ENCODE data around the gene COQ8B.

COQ8B gene

GRCh38 chr19:40742477-40742876 is 25.8 kb upstream of the COQ8B start:
- no peak for TF ChIP-seq CTCF (IDR thresholded peaks at IDR 0.05; ENCODE audit: insufficient read depth, missing control alignments)
- no peak for DNase-seq (ENCODE audit: insufficient read length, low spot score)
- no peak for FAIRE-seq

DNA sequence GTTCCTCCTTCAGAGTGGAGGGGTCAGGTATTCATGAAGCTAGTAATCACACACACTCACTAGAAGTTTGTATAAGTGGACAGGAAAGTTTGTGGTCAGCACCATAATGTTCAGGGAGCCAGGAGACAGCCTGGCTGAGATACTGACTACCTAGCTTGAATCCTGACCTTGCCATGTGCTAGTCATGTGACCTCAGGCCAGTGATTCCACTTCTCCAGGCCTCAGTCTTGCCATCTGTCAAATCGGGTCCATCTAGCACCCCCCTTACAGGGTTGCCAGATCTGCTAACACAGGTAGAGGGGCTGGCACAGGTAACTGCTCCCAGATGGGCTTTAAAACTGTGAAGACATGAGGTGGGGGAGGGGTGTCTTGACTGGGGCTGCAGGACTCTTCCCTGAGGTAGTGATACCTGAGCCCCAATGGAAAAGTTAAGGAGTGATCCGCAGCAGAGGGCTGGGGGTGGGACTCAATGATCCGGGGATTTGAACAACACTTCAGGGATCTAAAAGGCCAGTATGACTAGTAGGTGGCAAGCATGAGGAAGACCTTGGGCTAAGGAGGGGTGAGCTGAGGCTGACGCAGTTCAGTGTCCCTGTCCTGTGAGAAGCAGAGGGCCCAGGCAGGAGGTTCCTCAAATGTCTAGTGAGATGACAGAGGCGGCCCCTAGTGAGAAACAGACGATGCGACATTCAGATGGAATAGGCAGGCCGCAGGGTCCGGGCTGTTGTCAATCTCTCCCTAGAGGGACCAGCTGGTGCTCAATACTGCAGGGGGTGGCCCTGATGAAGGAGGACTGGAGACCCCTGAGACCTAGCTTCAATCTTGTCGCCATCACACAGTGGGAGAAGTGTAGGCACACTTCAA is 25.1 kb upstream of the COQ8B start:
- no peak for DNase-seq (ENCODE audit: insufficient read length, low spot score)
- peak; percentile 4 for TF ChIP-seq CTCF (IDR thresholded peaks at IDR 0.05; ENCODE audit: insufficient read depth, missing control alignments)
- FAIRE-seq: no peak

DNA sequence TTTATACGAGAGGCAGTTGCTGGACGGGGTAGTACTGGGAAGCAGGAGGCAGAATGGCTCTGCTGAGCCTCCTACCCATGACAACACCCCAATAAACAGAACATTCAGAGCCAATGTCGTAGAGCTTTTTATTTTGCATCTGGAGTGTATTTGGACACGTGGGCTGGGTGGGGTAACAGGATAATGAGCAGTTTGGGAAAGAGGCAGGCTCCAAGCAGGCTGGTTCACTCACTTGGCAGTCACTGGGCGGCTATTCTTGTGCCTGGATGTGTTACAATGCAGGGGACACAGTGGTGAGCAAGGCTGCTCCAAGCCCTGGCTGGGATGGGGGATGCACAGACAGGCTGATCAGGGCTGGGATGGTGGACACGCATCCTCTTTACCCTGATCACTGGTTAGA is 24.1 kb upstream of the COQ8B start:
- no peak for DNase-seq (ENCODE audit: insufficient read length, low spot score)

DNA sequence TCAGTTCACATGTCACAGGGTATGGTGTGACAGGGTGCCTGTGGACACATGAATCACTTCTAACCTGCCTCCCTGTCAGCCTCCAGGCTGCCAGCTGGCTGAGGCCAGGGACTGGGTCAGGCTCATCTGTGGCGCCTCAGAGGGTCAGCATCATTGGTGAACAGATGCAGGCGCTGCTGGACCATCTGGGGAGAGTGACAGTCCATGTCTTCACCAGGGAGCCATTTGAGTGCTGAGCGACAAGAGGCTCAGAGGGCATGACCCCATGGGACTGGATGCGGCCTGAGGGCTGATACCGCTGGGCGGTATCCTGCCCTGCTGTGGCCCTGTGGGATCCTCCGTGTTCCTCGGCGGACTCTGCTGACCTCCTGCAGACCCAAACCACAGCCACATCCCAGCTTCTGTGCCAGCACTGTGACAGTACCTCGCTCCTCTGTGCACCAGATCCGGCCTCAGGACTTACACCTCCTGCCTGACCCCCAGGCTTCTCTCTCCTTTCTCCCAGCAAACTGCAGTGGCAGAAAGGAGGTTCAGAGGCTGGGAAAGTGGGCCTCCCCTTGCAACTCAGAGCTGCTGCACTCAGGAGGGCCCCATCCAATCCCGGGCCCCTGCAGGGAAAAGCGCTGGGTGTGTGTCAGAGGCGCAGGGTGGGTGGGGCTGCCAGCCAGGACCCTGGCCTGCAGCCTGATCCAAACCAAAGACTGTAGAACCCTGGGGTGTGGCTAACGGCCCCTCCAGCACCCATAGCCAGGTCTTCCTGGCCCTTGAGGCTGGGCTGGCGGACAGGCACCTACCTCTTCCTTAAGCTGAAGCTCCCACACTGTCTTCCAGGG is 23.4 kb upstream of the COQ8B start:
- FAIRE-seq (no peak), DNase-seq (ENCODE audit: insufficient read length, low spot score) (no peak)
- TF ChIP-seq CTCF (IDR thresholded peaks at IDR 0.05; ENCODE audit: insufficient read depth, missing control alignments): no peak

More for the DNA sequence above, 24.1 kb upstream of the COQ8B start:
- no peak for FAIRE-seq
- no peak for TF ChIP-seq CTCF (IDR thresholded peaks at IDR 0.05; ENCODE audit: insufficient read depth, missing control alignments)

DNA sequence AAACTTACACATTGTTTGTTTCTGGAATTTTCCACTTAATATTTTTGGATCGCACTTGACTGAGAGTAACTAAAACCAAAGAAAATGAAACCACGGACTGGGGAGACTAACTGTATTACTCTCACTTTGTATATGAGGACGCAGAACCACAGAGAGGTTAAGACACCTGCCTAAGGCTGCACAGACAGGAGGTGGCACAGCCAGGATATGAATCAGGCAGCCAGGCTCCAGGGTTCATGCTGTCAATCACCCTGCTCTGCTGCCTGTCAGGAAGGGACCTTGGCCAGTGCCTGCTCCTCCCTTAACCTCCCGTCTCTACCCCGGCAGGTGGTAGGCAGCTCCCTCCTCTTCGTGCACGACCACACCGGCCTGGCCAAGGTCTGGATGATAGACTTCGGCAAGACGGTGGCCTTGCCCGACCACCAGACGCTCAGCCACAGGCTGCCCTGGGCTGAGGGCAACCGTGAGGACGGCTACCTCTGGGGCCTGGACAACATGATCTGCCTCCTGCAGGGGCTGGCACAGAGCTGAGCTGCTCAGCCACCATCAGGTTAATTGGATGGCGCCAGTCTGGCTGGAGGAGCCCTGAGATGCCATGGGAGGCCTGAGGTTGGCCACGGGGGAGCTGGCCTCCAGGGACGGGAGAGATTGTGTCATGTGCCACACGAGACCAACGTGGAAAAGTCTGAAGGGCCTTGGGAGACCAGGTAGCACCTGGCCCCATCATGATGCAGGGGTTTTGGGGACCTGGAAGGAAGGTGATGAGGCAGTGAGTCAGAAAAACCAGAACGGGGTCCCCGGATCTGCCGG is 22.5 kb upstream of the COQ8B start:
- TF ChIP-seq CTCF (IDR thresholded peaks at IDR 0.05; ENCODE audit: insufficient read depth, missing control alignments): no peak
- no peak for DNase-seq (ENCODE audit: insufficient read length, low spot score)
- no peak for FAIRE-seq

DNA sequence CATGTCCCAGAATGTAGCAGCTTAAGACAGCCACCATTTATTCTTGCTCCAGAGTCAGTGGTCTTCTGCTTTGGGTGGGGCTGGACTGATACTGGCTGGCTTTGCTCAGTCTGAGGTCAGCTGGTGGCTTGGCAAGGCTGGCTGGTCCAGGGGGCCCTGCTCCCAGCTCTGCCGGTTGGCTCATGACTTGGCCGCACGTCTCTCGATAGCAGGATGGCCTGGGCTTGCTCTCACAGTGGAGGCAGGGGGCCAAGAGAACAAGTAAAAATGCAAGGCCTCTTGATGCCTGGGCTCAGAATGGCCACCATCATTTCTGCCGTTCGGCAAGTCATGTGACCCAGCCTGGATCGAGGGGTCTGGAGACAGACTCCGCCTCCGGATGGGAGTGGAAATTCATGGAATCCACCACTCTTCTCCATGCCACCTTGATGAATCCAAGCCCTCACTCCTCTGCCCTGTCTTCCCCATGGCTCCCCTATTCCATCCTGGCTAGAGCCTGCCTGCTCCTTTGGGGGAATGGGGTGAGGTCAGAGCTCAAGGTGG is 20.5 kb upstream of the COQ8B start:
- TF ChIP-seq CTCF (IDR thresholded peaks at IDR 0.05; ENCODE audit: insufficient read depth, missing control alignments): no peak
- no peak for DNase-seq (ENCODE audit: insufficient read length, low spot score)
- FAIRE-seq: no peak
